Suprapubic skin (tissue), 4 donors: Measurements from ENCODE around the gene RNF11.

Source experiments
- CTCF ChIP-seq, 2 donors: fragments of 200-600 bp in 1 of 2; fragments of 450-650 bp in 1 of 2; sonication (generic) in 1 of 2; IDR thresholded peaks; one replicate each; pipeline ENCODE4 v1.5.1; 2016 to 2019; ENCODE audit warnings: antibody characterized with exemption in 2 of 2, mild to moderate bottlenecking in 1 of 2, moderate library complexity in 1 of 2
- POLR2A ChIP-seq, 2 donors: fragments of 450-650 bp; IDR thresholded peaks; one replicate each; pipeline ENCODE4 v1.6.1; 2017; ENCODE audit warnings: antibody characterized with exemption in 2 of 2, mild to moderate bottlenecking in 2 of 2, moderate library complexity in 2 of 2
- POLR2AphosphoS5 ChIP-seq, 3 donors: sonication (generic); formaldehyde crosslinking; IDR thresholded peaks; one replicate each; pipeline ENCODE4 v1.6.1; 2017; ENCODE audit warnings: antibody characterized with exemption in 3 of 3

- TF ChIP-seq POLR2AphosphoS5 (IDR thresholded peaks at IDR 0.05) (no peak), POLR2A (IDR thresholded peaks at IDR 0.05) (no peak), CTCF (IDR thresholded peaks at IDR 0.05) (no peak)
These were observed 5.5 kb upstream of the RNF11 start for GRCh38 chr1:51230501-51231078.
